GM12865 (cell line): ENCODE data around the gene RUNDC1.

Experiments
- DNase-seq: peaks from one replicate; pipeline ENCODE4 v3.0.0; 2010; ENCODE audit warnings: low read depth
- H3K4me3 ChIP-seq: 2 replicates; pipeline ENCODE4 v1.5.1; 2011; ENCODE audit warnings: mild to moderate bottlenecking, low read depth, low read length, control low read depth
- TF ChIP-seq, protein P1 (sequence below): IDR thresholded peaks from 2 replicates; pipeline ENCODE4 v1.5.1; 2011; ENCODE audit warnings: low read length, control low read depth, low read depth, inconsistent platforms; ENCODE audit not compliant: insufficient read depth; ENCODE audit errors: missing control alignments

The RUNDC1 gene

DNA sequence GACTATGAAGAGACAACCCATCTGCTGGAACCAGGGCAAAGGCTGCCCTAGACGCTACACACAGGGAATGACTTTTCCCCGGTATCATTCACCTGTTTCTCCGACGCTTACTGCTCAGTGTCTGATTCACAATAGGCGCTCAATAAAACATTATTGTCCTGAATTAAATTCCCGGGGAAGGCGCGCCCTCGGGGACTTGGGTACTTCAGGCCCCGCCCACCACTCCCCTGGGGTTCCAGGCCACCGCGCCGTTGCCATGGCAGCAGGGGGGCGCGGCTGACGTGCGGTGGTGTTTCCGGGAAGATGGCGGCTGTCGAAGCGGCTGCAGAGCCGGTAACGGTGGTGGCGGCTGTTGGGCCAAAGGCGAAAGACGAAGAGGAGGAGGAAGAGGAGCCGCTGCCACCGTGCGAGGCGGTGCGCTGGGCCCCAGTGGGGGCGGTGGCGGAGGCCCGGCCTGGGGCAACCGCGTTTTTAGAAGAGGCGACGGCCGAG lies at the start of gene RUNDC1:
TSS of gene RUNDC1 (plus strand) at position 292 of the 492 bp plus-strand sequence. CDS start at position 304, 12 bp downstream.
- peak; percentile 94 for DNase-seq
- TF ChIP-seq, protein P1, sequence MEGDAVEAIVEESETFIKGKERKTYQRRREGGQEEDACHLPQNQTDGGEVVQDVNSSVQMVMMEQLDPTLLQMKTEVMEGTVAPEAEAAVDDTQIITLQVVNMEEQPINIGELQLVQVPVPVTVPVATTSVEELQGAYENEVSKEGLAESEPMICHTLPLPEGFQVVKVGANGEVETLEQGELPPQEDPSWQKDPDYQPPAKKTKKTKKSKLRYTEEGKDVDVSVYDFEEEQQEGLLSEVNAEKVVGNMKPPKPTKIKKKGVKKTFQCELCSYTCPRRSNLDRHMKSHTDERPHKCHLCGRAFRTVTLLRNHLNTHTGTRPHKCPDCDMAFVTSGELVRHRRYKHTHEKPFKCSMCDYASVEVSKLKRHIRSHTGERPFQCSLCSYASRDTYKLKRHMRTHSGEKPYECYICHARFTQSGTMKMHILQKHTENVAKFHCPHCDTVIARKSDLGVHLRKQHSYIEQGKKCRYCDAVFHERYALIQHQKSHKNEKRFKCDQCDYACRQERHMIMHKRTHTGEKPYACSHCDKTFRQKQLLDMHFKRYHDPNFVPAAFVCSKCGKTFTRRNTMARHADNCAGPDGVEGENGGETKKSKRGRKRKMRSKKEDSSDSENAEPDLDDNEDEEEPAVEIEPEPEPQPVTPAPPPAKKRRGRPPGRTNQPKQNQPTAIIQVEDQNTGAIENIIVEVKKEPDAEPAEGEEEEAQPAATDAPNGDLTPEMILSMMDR = no peak
- peak within 1 kb of the TSS; percentile 89 for H3K4me3 ChIP-seq

DNA sequence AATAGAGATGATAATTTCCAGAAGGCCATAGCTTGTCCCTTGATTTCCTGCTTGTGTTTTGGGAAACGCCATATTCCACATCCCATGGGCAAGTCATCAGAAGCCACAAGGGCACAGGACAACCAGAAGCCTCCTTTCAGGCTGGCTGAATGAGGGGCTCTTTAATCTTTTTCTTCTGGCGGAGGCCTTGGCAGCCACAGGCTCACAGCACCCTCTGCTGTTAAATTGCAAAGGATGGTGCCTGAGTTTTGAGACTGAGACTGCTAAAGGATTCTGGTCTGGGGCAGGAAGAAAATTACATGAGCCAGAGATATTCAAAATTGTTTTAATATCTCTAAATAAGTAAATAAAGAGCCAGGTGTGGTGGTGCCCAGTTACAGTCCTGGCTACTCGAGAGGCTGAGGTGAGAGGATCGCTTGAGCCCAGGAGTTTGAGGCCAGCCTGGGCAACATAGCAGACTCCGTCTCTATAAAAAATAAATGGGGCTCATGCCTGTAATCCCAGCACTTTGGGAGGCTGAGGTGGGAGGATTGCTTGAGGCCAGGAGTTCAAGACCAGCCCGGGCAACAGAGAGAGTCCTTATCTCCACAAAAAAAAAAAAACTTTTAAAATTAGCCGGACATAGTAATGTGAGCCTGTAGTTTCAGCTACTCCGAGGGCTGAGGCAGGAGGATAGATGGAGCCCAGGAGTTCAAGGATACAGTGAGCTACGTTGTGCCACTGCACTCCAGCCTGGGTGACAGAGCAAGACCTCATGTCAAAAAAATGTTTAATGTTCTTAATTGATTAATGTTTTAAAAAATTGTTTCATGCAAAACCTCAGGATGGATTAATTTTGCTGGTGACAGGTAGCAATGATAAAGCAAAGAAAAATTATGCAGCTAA lies 42.4 kb upstream of the RUNDC1 start:
- peak; percentile 64 for DNase-seq
- H3K4me3 ChIP-seq = no peak overlapping the region
- TF ChIP-seq, protein P1 = peak; percentile 58

DNA sequence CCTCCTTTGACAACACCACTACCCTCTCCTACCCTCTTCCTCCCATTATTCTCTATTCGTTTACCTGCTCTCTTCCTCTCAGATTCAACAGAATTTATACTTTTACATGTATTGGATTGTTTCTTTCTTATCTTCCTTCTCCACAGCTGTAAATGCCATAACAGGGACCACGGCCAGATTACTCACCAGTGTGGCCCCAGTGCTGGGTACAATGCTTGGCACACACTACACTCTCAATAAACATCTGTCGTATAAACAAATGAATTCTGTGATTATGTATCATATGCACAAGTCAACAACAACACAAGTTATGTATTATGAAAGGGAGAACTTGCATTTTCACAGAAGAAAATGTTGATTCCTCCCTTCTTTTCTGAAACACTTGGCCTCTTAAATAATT lies 36.2 kb upstream of the RUNDC1 start:
- TF ChIP-seq, protein P1 = no peak
- DNase-seq = no peak
- no peak overlapping the region for H3K4me3 ChIP-seq

DNA sequence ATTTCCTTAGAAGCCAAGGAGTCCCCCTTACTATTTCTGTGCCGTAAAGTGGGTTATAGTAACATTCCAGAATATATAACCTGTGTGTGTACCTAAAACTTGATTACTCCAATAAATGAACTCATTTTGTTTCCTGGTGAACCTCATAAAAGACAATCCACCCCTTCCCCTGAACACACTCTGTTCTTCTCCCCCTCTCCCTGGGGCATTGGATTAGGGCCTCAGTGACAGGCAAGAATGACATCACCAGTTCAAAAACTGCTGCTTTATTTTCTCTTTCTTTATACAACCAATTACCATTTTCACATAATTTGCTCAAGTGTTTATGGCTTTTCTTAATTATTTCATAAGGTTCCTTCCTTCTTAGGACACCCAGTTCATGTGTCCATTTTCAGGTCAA lies 33.6 kb upstream of the RUNDC1 start:
- no peak for DNase-seq
- TF ChIP-seq, protein P1 = no peak
- H3K4me3 ChIP-seq = no peak overlapping the region

DNA sequence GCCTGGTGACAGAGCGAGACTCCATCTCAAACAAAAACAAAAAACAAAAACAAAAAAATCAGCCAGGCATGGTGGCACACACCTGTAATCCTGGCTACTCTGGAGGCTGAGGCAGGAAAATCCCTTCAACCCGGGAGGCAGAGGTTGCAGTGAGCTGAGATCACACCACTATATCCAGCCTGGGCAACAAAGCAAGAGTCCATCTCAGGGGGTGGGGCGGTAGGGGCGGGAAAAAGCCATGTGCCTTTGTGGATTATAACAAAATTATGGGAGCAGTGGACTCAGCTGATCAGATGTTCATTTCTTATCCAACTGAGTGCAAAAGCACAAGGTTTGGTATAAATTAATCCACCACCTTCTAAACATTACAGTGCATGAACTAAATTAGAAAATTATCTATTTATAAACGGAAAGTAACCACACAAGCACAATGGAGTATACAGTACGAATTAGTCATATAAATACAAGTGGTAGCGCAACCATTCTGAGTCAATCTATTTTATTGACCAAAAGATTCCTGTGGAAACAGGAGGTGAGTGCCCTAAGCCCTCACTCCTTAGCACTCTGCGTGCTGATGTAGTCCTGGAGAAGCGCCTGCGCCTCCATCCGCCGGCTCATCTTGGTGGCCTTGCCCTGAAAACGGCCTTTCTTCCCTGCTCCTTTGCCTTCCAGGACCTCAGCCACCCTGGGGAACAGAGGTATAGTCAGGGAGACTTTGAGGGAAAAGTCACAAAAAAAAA lies 30.2 kb upstream of the RUNDC1 start:
- TF ChIP-seq, protein P1 = no peak
- no peak overlapping the region for H3K4me3 ChIP-seq
- DNase-seq = no peak

DNA sequence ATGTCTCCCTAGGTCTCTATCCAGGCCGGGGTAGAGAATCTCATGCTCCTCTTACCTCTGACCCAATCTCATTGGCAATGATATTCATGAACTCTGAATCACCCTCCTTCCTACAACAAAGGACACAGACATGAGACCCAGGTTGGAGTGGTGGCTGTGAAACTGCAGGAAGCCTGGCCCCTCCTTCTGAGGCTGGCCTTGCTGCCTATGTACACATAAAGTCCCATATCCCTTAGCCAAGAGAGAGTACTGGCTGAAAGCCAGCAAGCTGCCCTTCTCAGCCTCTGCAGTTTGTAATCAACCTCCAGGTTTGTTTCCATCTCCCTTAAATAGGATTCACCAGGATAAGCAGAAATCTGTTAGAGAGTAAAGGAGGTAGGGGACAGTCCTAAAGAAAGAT lies 26.7 kb upstream of the RUNDC1 start:
- H3K4me3 ChIP-seq = no peak overlapping the region
- no peak for DNase-seq
- TF ChIP-seq, protein P1 = no peak
